ENCODE measurements around the gene FBLN2.

The FBLN2 gene

GRCh38 chr3:13587442-13587841 lies 38.5 kb downstream of the FBLN2 start:
- H3K4me3 ChIP-seq (ENCODE audit: low read depth, low read length), result no peak overlapping the region
- no peak for DNase-seq (ENCODE audit: low read depth, low spot score)
- ChIA-PET CTCF (interaction anchor here (0.8 to 1.5 kb wide), 5 partner anchors 14 to 91 kb away, joined by 3 to 6 read pairs (median 3); no protein-coding TSS in a partner anchor), POLR2A (no interaction called here)
- TF ChIP-seq CTCF (IDR thresholded peaks at IDR 0.05; ENCODE audit: insufficient read depth, low read length, missing control alignments), result no peak

- ChIA-PET POLR2A (no interaction called here), CTCF (interaction anchor here (1.5 kb wide), 1 partner anchor 92 kb away, joined by 6 read pairs; no protein-coding TSS in a partner anchor)
- no peak for DNase-seq (ENCODE audit: low read depth, low spot score)
- no peak for TF ChIP-seq CTCF (IDR thresholded peaks at IDR 0.05; ENCODE audit: insufficient read depth, low read length, missing control alignments)
- H3K4me3 ChIP-seq (ENCODE audit: low read depth, low read length), result no peak overlapping the region
Observed at GRCh38 chr3:13588221-13588701, 39.3 kb downstream of the FBLN2 start.

GRCh38 chr3:13588993-13589392 lies 40.1 kb downstream of the FBLN2 start:
- DNase-seq (ENCODE audit: low read depth, low spot score), result no peak
- ChIA-PET CTCF (interaction anchor here (1.2 kb wide), 1 partner anchor 93 kb away, joined by 4 read pairs; no protein-coding TSS in a partner anchor), POLR2A (no interaction called here)
- TF ChIP-seq CTCF (IDR thresholded peaks at IDR 0.05; ENCODE audit: insufficient read depth, low read length, missing control alignments), result no peak
- no peak overlapping the region for H3K4me3 ChIP-seq (ENCODE audit: low read depth, low read length)

- DNase-seq (ENCODE audit: low read depth, low spot score), result no peak
- H3K4me3 ChIP-seq (ENCODE audit: low read depth, low read length), result no peak overlapping the region
- no peak for TF ChIP-seq CTCF (IDR thresholded peaks at IDR 0.05; ENCODE audit: insufficient read depth, low read length, missing control alignments)
- CTCF ChIA-PET, result interaction anchor here (0.9 to 2.0 kb wide), 2 partner anchors 31 to 58 kb away, joined by 3 to 10 read pairs; no protein-coding TSS in a partner anchor
- POLR2A ChIA-PET, result no interaction called here
Observed at GRCh38 chr3:13590841-13591520, 42.1 kb downstream of the FBLN2 start.

- no peak overlapping the region for H3K4me3 ChIP-seq (ENCODE audit: low read depth, low read length)
- no peak for TF ChIP-seq CTCF (IDR thresholded peaks at IDR 0.05; ENCODE audit: insufficient read depth, low read length, missing control alignments)
- CTCF ChIA-PET, result interaction anchor here (1.0 to 1.3 kb wide), 2 partner anchors 58 to 97 kb away, joined by 3 to 5 read pairs; no protein-coding TSS in a partner anchor
- DNase-seq (ENCODE audit: low read depth, low spot score), result no peak
- POLR2A ChIA-PET, result no interaction called here
Observed at GRCh38 chr3:13593615-13594014, 44.7 kb downstream of the FBLN2 start.

GRCh38 chr3:13594146-13594545 lies 45.2 kb downstream of the FBLN2 start:
- ChIA-PET POLR2A (no interaction called here), CTCF (interaction anchor here (1.0 to 1.3 kb wide), 2 partner anchors 57 to 98 kb away, joined by 3 to 5 read pairs; no protein-coding TSS in a partner anchor)
- TF ChIP-seq CTCF (IDR thresholded peaks at IDR 0.05; ENCODE audit: insufficient read depth, low read length, missing control alignments), result no peak
- no peak for DNase-seq (ENCODE audit: low read depth, low spot score)
- H3K4me3 ChIP-seq (ENCODE audit: low read depth, low read length), result no peak overlapping the region

Measured in AG04449 (cell line).